ENCODE results near the gene BCL11B. TPM values are rescaled to one million over a fixed set of nuclear protein-coding genes. Genes with fewer than 3 reads are reported as not detected.

BCL11B gene
- polyA plus RNA-seq, 1 experiment, result not detected

GRCh38 chr14:99125616-99126431 is 146.2 kb downstream of the BCL11B start:
- no peak for DNase-seq (ENCODE audit: low read depth)
- H3K36me3 ChIP-seq (ENCODE audit: control insufficient read depth, insufficient read depth, low read length), result no peaks in the 10 kb centered on the region
- CTCF ChIA-PET, result no interaction called here
- no peak overlapping the region for H3K4me3 ChIP-seq (ENCODE audit: low read depth, low read length)
- no peaks in the 10 kb centered on the region for H3K27me3 ChIP-seq (ENCODE audit: control insufficient read depth, insufficient read depth, low read length)
- POLR2A ChIA-PET, result no interaction called here
- TF ChIP-seq, protein P1, sequence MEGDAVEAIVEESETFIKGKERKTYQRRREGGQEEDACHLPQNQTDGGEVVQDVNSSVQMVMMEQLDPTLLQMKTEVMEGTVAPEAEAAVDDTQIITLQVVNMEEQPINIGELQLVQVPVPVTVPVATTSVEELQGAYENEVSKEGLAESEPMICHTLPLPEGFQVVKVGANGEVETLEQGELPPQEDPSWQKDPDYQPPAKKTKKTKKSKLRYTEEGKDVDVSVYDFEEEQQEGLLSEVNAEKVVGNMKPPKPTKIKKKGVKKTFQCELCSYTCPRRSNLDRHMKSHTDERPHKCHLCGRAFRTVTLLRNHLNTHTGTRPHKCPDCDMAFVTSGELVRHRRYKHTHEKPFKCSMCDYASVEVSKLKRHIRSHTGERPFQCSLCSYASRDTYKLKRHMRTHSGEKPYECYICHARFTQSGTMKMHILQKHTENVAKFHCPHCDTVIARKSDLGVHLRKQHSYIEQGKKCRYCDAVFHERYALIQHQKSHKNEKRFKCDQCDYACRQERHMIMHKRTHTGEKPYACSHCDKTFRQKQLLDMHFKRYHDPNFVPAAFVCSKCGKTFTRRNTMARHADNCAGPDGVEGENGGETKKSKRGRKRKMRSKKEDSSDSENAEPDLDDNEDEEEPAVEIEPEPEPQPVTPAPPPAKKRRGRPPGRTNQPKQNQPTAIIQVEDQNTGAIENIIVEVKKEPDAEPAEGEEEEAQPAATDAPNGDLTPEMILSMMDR (IDR thresholded peaks at IDR 0.05; ENCODE audit: insufficient read depth, low read depth, low read length), result no peak

DNA sequence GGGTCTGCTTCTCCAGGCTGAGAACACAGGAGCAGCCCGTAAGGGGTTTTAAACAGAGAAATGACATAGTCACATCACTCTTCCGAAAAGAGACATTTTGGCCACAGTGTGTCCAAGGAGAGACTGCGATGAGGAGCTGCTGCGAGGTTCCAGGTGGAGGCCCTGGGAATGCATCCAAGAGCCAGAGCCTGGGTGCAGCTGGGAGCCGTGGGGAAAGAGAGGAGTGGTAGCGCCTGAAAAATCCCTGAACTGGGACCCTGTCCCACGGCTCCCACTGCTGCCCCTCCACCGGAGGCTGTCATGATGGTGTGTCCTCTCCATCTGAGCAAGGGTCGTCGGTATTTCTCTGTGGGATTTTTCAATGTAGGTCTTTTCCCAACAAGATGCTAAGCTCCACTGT is 146.9 kb downstream of the BCL11B start:
- Histone ChIP-seq H3K27me3 (ENCODE audit: control insufficient read depth, insufficient read depth, low read length) (no peaks in the 10 kb centered on the region), H3K36me3 (ENCODE audit: control insufficient read depth, insufficient read depth, low read length) (no peaks in the 10 kb centered on the region), H3K4me3 (ENCODE audit: low read depth, low read length) (no peak overlapping the region)
- no peak for DNase-seq (ENCODE audit: low read depth)
- ChIA-PET CTCF (no interaction called here), POLR2A (no interaction called here)
- TF ChIP-seq, protein P1 (IDR thresholded peaks at IDR 0.05; ENCODE audit: insufficient read depth, low read depth, low read length), result no peak

GRCh38 chr14:99124482-99125105 is 147.4 kb downstream of the BCL11B start:
- DNase-seq (ENCODE audit: low read depth), result no peak
- Histone ChIP-seq H3K27me3 (ENCODE audit: control insufficient read depth, insufficient read depth, low read length) (no peaks in the 10 kb centered on the region), H3K4me3 (ENCODE audit: low read depth, low read length) (no peak overlapping the region), H3K36me3 (ENCODE audit: control insufficient read depth, insufficient read depth, low read length) (no peaks in the 10 kb centered on the region)
- CTCF ChIA-PET, result no interaction called here
- TF ChIP-seq, protein P1 (IDR thresholded peaks at IDR 0.05; ENCODE audit: insufficient read depth, low read depth, low read length), result no peak
- POLR2A ChIA-PET, result no interaction called here

DNA sequence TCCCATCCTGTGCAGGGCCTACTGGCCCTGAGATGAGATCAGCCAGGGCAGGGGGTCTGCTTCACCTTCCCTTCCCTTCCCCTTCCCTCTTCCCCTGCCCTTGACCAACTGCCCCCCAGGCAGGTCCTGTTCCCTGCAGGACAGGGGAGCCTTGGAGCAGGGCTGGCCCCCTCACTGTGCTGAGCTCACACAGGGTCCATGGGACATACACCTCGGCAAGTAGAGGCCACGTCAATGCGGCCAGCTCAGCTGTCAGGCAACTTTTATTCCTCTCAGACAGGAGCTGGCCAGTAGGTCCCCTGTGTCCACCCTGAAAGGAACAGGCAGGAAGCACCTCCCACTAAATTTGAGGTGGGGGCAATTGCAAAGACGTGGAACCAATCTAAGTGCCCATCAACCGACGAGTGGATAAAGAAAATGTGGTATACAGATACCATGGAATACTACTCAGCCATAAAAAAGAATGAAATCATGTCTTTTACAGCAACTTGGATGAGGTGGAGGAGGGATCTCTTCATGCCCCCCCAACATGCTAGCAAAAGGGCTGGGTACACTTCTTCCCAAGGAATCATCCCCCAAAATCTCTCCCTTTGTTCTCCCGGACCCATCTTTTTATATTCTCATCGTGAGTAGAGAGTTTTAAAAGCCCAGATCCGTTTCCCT is 148.7 kb downstream of the BCL11B start:
- TF ChIP-seq, protein P1 (IDR thresholded peaks at IDR 0.05; ENCODE audit: insufficient read depth, low read depth, low read length), result no peak
- POLR2A ChIA-PET, result no interaction called here
- CTCF ChIA-PET, result no interaction called here
- H3K27me3 ChIP-seq (ENCODE audit: control insufficient read depth, insufficient read depth, low read length), result no peaks in the 10 kb centered on the region
- H3K36me3 ChIP-seq (ENCODE audit: control insufficient read depth, insufficient read depth, low read length), result no peaks in the 10 kb centered on the region
- no peak for DNase-seq (ENCODE audit: low read depth)
- no peak overlapping the region for H3K4me3 ChIP-seq (ENCODE audit: low read depth, low read length)

- H3K36me3 ChIP-seq (ENCODE audit: control insufficient read depth, insufficient read depth, low read length), result no peaks in the 10 kb centered on the region
- CTCF ChIA-PET, result no interaction called here
- DNase-seq (ENCODE audit: low read depth), result no peak
- TF ChIP-seq, protein P1 (IDR thresholded peaks at IDR 0.05; ENCODE audit: insufficient read depth, low read depth, low read length), result no peak
- no peaks in the 10 kb centered on the region for H3K27me3 ChIP-seq (ENCODE audit: control insufficient read depth, insufficient read depth, low read length)
- H3K4me3 ChIP-seq (ENCODE audit: low read depth, low read length), result no peak overlapping the region
- POLR2A ChIA-PET, result no interaction called here
These were observed 149.4 kb downstream of the BCL11B start for GRCh38 chr14:99122521-99123125.

Data from BJ (cell line).